Adrenal gland (tissue), 5 donors: ENCODE results near the gene GYG1.

Experiments
- POLR2A ChIP-seq, 2 donors: fragments of 450-650 bp; IDR thresholded peaks; one replicate each; pipeline ENCODE4 v1.6.1; 2017; ENCODE audit warnings: antibody characterized with exemption in 2 of 2, mild to moderate bottlenecking in 2 of 2, moderate library complexity in 1 of 2
- TF ChIP-seq, protein P1 (sequence below), 6 experiments: fragments of 450-650 bp in 4 of 6; fragments of 200-600 bp in 2 of 6; sonication (generic) in 1 of 6; IDR thresholded peaks; 1 replicate in 5 of 6; 2 replicates in 1 of 6; pipeline versions ENCODE4 v1.5.1 to v1.8.0; 2016 to 2021; ENCODE audit warnings: antibody characterized with exemption in 6 of 6, mild to moderate bottlenecking in 2 of 6, moderate library complexity in 1 of 6
- donor health status: DM: no; HTN: no; CAD: no.

DNA sequence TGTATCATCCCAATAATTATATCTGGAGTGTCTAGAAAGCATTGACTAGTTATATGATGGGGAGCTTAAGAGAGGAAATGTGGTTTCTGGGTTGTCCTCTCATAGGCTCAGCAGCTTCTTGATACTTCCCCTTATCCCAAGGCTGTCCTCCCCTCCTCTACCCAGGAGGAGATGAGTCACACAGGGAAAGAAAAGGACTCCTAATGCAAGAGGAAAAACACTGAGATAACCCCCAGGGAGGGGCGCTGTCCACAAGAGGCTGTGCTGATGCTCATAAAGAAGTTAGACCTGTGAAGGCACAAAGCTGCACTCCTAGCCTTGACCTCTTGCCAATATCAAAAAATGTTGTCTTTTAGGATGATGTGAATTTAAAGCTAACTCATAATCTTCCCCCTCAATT, 28.8 kb upstream of the GYG1 start:
- TF ChIP-seq, protein P1, sequence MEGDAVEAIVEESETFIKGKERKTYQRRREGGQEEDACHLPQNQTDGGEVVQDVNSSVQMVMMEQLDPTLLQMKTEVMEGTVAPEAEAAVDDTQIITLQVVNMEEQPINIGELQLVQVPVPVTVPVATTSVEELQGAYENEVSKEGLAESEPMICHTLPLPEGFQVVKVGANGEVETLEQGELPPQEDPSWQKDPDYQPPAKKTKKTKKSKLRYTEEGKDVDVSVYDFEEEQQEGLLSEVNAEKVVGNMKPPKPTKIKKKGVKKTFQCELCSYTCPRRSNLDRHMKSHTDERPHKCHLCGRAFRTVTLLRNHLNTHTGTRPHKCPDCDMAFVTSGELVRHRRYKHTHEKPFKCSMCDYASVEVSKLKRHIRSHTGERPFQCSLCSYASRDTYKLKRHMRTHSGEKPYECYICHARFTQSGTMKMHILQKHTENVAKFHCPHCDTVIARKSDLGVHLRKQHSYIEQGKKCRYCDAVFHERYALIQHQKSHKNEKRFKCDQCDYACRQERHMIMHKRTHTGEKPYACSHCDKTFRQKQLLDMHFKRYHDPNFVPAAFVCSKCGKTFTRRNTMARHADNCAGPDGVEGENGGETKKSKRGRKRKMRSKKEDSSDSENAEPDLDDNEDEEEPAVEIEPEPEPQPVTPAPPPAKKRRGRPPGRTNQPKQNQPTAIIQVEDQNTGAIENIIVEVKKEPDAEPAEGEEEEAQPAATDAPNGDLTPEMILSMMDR (IDR thresholded peaks at IDR 0.05) = peak in 2 of 6 experiments; percentile 14 to 22
- no peak for TF ChIP-seq POLR2A (IDR thresholded peaks at IDR 0.05)
